Esophagus muscularis mucosa (tissue), 4 donors: ENCODE results near the gene NINJ2.

Source experiments
- CTCF ChIP-seq, 3 experiments: fragments of 200-600 bp in 2 of 3; fragments of 450-650 bp in 1 of 3; sonication (generic) in 2 of 3; IDR thresholded peaks; one replicate each; pipeline ENCODE4 v1.5.1; 2017 to 2019; ENCODE audit warnings: antibody characterized with exemption in 3 of 3, mild to moderate bottlenecking in 2 of 3, moderate library complexity in 1 of 3
- EP300 ChIP-seq: sonication (generic); formaldehyde crosslinking; IDR thresholded peaks from one replicate; pipeline ENCODE4 v1.6.1; 2017; ENCODE audit warnings: antibody characterized with exemption
- POLR2A ChIP-seq: fragments of 450-650 bp; IDR thresholded peaks from one replicate; pipeline ENCODE4 v1.6.1; 2017; ENCODE audit warnings: antibody characterized with exemption, moderate library complexity, mild to moderate bottlenecking, low read depth
- POLR2AphosphoS5 ChIP-seq, 2 donors: sonication (generic); formaldehyde crosslinking; IDR thresholded peaks; one replicate each; pipeline ENCODE4 v1.6.1; 2017; ENCODE audit warnings: antibody characterized with exemption in 2 of 2

GRCh38 chr12:531951-532585 is 131.2 kb downstream of the NINJ2 start:
- no peak for TF ChIP-seq CTCF (IDR thresholded peaks at IDR 0.05)
- TF ChIP-seq POLR2A = no peak
- TF ChIP-seq EP300 = no peak
- no peak for TF ChIP-seq POLR2AphosphoS5 (IDR thresholded peaks at IDR 0.05)
